Skin epidermis (tissue), 12 donors: ENCODE measurements around the gene NFATC2.
A peak's percentile ranks its signal among the peaks of the same experiment; 100 is the strongest.

Source experiments
- H3K27ac ChIP-seq, 21 experiments: fragments of 200-600 bp; sonication (generic) in 11 of 21; one replicate each; pipeline ENCODE4 v1.5.0; 2020; ENCODE audit warnings: mild to moderate bottlenecking in 3 of 21, inconsistent platforms in 2 of 21, moderate library complexity in 2 of 21
- H3K4me3 ChIP-seq, 7 experiments: fragments of 200-600 bp; sonication (generic) in 2 of 7; one replicate each; pipeline ENCODE4 v1.5.0; 2020; ENCODE audit warnings: inconsistent platforms in 2 of 7, mild to moderate bottlenecking in 2 of 7, moderate library complexity in 1 of 7

The NFATC2 gene

GRCh38 chr20:51412333-51412871 lies 130.1 kb downstream of the NFATC2 start:
- Histone ChIP-seq H3K4me3 (no peak overlapping the region), H3K27ac (peak overlapping the region in 18 of 21 experiments; percentile 1 to 89 (median 52))

GRCh38 chr20:51411870-51412269 lies 130.6 kb downstream of the NFATC2 start:
- H3K27ac ChIP-seq, result peak overlapping the region in 17 of 21 experiments; percentile 1 to 89 (median 53)
- no peak overlapping the region for H3K4me3 ChIP-seq

GRCh38 chr20:51410586-51411325 lies 131.8 kb downstream of the NFATC2 start:
- H3K27ac ChIP-seq, result peak overlapping the region in 6 of 21 experiments; percentile 14 to 89 (median 46)
- no peak overlapping the region for H3K4me3 ChIP-seq

GRCh38 chr20:51409192-51409880 lies 133.2 kb downstream of the NFATC2 start:
- peak overlapping the region in 2 of 21 experiments; percentile 43 to 57 for H3K27ac ChIP-seq
- H3K4me3 ChIP-seq, result no peak overlapping the region

GRCh38 chr20:51404297-51405060 lies 138.0 kb downstream of the NFATC2 start:
- no peak overlapping the region for H3K4me3 ChIP-seq
- H3K27ac ChIP-seq, result peak overlapping the region in 13 of 21 experiments; percentile 24 to 94 (median 75)

GRCh38 chr20:51403466-51404220 lies 138.9 kb downstream of the NFATC2 start:
- Histone ChIP-seq H3K27ac (peak overlapping the region in 12 of 21 experiments; percentile 3 to 94 (median 55)), H3K4me3 (no peak overlapping the region)

GRCh38 chr20:51402201-51402600 lies 140.3 kb downstream of the NFATC2 start:
- Histone ChIP-seq H3K4me3 (no peak overlapping the region), H3K27ac (peak overlapping the region in 10 of 21 experiments; percentile 7 to 94 (median 76))

- no peak overlapping the region for H3K4me3 ChIP-seq
- H3K27ac ChIP-seq, result peak overlapping the region in 10 of 21 experiments; percentile 67 to 94 (median 76)
These were observed 141.0 kb downstream of the NFATC2 start for GRCh38 chr20:51401496-51401895.

GRCh38 chr20:51400051-51400926 lies 142.2 kb downstream of the NFATC2 start:
- H3K27ac ChIP-seq, result peak overlapping the region in 18 of 21 experiments; percentile 8 to 94 (median 68)
- no peak overlapping the region for H3K4me3 ChIP-seq

- H3K27ac ChIP-seq, result peak overlapping the region in 15 of 21 experiments; percentile 4 to 94 (median 75)
- H3K4me3 ChIP-seq, result no peak overlapping the region
These were observed 143.3 kb downstream of the NFATC2 start for GRCh38 chr20:51399006-51399890.

- Histone ChIP-seq H3K4me3 (no peak overlapping the region), H3K27ac (peak overlapping the region in 3 of 21 experiments; percentile 84 to 92 (median 92))
These were observed 144.0 kb downstream of the NFATC2 start for GRCh38 chr20:51398552-51398951.

GRCh38 chr20:51398083-51398482 lies 144.4 kb downstream of the NFATC2 start:
- Histone ChIP-seq H3K4me3 (no peak overlapping the region), H3K27ac (peak overlapping the region in 2 of 21 experiments; percentile 19 to 92)

GRCh38 chr20:51397137-51397536 lies 145.4 kb downstream of the NFATC2 start:
- no peak overlapping the region for H3K4me3 ChIP-seq
- H3K27ac ChIP-seq, result no peak overlapping the region

- Histone ChIP-seq H3K27ac (peak overlapping the region in 2 of 21 experiments; percentile 22 to 23), H3K4me3 (no peak overlapping the region)
These were observed 146.1 kb downstream of the NFATC2 start for GRCh38 chr20:51396365-51396909.

- no peak overlapping the region for H3K4me3 ChIP-seq
- H3K27ac ChIP-seq, result no peak overlapping the region
These were observed 147.8 kb downstream of the NFATC2 start for GRCh38 chr20:51394706-51395105.

- H3K4me3 ChIP-seq, result no peak overlapping the region
- H3K27ac ChIP-seq, result peak overlapping the region in 4 of 21 experiments; percentile 9 to 39 (median 32)
These were observed 148.9 kb downstream of the NFATC2 start for GRCh38 chr20:51393571-51393970.
